H1 (cell line): ENCODE measurements around the gene PDE6D. TPM values are rescaled to one million over a fixed set of nuclear protein-coding genes. Genes with fewer than 3 reads are reported as not detected.

ENCODE experiments used
- GABPA ChIP-seq: IDR thresholded peaks from 2 replicates; pipeline ENCODE4 v1.6.1; 2011; ENCODE audit warnings: mild to moderate bottlenecking, low read length, moderate library complexity, borderline replicate concordance; ENCODE audit not compliant: insufficient read depth
- SIRT6 ChIP-seq: IDR thresholded peaks from one replicate; pipeline ENCODE4 v1.7.1; 2012; ENCODE audit warnings: low read length, inconsistent platforms
- SP1 ChIP-seq: IDR thresholded peaks from 2 replicates; pipeline ENCODE4 v1.6.1; 2011; ENCODE audit warnings: low read depth, low read length
- polyA plus RNA-seq, 7 experiments: library from polyadenylated mRNA; depleted of rRNA in 3 of 7; stranded (reverse) in 5 of 7; unstranded in 2 of 7; fragments of >200 nt in 5 of 7; fragments of 200-250 nt in 2 of 7; gene quantifications; 1 replicate in 5 of 7; 2 replicates in 1 of 7; 4 replicates in 1 of 7; pipeline versions ENCODE4 v1.2.1 to v1.2.3, GENCODE V29; 2011 to 2013; ENCODE audit warnings: missing spikeins in 2 of 7, mixed read lengths in 2 of 7
- total RNA-seq: library from RNA; stranded (reverse); fragmentation: NEBNext Ultra II Directional; extraction: Animal tissue kit (Norgen Biotek cat#: 25700); gene quantifications from 2 replicates; pipeline ENCODE4 v1.2.1, GENCODE V29; 2021

Gene PDE6D
- total and polyA plus RNA-seq, 2 of the 8 experiments (the other 6 are each of a cell fraction or from before 2014, with no cell fraction given), result 33.7 to 63.9 TPM

DNA sequence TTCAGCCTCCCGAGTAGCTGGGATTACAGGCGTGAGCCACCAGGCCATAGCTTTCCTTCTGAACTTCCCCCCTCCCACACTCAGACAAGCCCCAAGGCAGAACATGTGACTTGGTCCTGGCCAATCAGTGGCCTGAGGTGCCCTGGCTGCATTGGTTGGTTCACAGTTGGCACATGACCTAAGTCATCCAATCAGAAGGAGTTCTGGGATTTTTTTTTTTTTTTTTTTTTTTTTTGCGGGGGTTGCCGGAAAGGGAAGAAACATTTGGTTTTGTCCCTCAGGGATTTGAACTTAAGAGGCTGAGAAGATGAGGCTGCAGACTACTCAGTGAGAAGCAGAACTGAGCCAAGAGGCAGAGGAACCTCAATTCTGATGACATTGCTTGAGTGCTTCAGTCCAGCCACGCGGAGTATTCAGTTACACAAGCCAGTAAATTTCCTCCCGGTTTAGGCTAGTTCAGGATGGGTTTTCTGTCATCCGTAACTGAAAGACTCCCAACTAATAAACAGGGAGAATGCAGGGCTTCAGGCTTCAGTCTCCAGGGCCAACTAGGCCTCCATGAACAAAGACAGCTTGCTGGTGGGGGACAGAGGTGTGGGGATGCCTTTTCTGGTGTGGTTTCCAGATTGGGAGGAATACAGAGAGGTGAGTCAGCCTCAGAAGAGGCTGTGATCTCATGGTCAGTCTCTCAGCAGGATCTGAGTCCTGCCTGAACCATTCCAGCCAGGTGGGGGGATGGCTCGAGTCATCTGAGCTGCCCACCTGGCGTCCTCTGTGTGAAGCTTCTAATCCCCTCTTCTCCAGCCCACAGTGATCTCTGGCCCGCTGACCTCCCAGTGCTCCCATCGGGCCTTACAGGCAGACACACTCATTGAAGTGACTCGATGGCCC, 63.6 kb downstream of the PDE6D start (continued):
- TF ChIP-seq GABPA, result no peak
- TF ChIP-seq SP1, result peak; percentile 79; the same call in 1 of the 2 replicates
- TF ChIP-seq SIRT6, result no peak
